ENCODE measurements around the gene SIGLEC1. TPM values are rescaled to one million over a fixed set of nuclear protein-coding genes. Genes with fewer than 3 reads are reported as not detected.
A peak's percentile ranks its signal among the peaks of the same experiment; 100 is the strongest.

SIGLEC1 gene
- total RNA-seq, 4 donors from 2014 or later: 0.60 to 3.5 (median 1.1) TPM

DNA sequence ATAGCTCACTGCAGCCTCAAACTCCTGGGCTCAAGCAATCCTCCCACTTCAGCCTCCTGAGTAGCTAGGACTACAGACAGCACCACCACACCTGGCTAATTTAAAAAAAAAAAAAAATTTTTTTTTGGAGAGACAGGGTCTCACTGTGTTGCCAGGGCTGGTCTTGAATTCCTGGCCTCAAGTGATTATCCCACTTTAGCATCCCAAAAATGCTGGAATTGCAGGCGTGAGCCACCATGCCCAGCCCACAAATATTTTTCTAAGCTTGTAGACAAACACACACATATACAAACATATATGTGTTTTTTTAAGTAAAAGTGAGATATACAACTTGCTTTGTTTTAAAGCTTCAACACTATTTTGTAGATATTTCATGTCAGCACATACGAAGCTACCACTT lies 30.9 kb upstream of the SIGLEC1 start:
- WGBS: 65% methylated on average over 2 of the region's 2 CpGs
- Histone ChIP-seq H3K27me3 (no peaks in the 10 kb centered on the region), H3K4me3 (no peak overlapping the region), H3K9me3 (no peaks in the 10 kb centered on the region), H3K27ac (no peak overlapping the region), H3K4me1 (peaks cover 8% of the 10 kb centered on the region), H3K36me3 (peaks cover 12% of the 10 kb centered on the region)
- no peak for DNase-seq (ENCODE audit: low spot score in 2 of 2)
- TF ChIP-seq, protein P1, sequence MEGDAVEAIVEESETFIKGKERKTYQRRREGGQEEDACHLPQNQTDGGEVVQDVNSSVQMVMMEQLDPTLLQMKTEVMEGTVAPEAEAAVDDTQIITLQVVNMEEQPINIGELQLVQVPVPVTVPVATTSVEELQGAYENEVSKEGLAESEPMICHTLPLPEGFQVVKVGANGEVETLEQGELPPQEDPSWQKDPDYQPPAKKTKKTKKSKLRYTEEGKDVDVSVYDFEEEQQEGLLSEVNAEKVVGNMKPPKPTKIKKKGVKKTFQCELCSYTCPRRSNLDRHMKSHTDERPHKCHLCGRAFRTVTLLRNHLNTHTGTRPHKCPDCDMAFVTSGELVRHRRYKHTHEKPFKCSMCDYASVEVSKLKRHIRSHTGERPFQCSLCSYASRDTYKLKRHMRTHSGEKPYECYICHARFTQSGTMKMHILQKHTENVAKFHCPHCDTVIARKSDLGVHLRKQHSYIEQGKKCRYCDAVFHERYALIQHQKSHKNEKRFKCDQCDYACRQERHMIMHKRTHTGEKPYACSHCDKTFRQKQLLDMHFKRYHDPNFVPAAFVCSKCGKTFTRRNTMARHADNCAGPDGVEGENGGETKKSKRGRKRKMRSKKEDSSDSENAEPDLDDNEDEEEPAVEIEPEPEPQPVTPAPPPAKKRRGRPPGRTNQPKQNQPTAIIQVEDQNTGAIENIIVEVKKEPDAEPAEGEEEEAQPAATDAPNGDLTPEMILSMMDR (IDR thresholded peaks at IDR 0.05): no peak
- no peak for TF ChIP-seq POLR2AphosphoS5 (IDR thresholded peaks at IDR 0.05)
- no peak for TF ChIP-seq POLR2A (IDR thresholded peaks at IDR 0.05)
- no peak for TF ChIP-seq EP300 (IDR thresholded peaks at IDR 0.05)

DNA sequence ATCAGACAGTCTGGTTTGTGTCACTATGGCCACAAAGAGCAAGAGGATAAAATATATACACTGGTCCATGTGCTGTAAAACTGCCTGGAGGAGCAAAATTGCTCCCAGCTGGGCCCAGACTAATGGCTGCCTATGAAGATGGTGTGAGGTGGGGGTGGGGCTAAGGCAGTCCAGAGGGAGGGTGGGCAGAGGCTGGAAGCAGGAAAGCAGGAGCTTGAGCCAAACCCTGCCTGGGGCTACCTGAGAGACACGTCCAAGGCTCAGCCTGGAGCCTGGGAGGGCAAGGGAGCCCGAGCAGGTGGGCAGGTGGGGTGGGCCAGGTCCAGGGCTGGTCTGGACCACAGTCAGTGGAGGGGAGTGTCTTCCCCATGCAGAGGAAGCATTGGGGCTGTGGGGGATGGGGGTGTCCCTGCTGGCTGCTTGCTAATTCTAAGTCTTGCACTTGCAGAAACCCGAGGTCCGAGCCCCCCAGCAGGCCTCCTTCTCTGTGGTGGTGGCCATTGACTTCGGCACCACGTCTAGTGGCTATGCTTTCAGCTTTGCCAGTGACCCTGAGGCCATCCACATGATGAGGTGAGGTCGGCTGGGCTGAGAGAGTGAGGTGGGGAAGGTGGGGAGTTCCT lies 29.5 kb upstream of the SIGLEC1 start:
- no peaks in the 10 kb centered on the region for H3K27me3 ChIP-seq
- H3K4me1 ChIP-seq: peaks cover 8% of the 10 kb centered on the region
- H3K9me3 ChIP-seq: no peaks in the 10 kb centered on the region
- no peak overlapping the region for H3K27ac ChIP-seq
- peaks cover 2% of the 10 kb centered on the region for H3K36me3 ChIP-seq
- WGBS: 58% methylated on average over 5 of the region's 7 CpGs
- TF ChIP-seq EP300 (IDR thresholded peaks at IDR 0.05) (no peak), POLR2A (IDR thresholded peaks at IDR 0.05) (no peak), POLR2AphosphoS5 (IDR thresholded peaks at IDR 0.05) (no peak)
- TF ChIP-seq, protein P1 (IDR thresholded peaks at IDR 0.05): no peak
- no peak for DNase-seq (ENCODE audit: low spot score in 2 of 2)
- no peak overlapping the region for H3K4me3 ChIP-seq

- Histone ChIP-seq H3K4me3 (no peak overlapping the region), H3K9me3 (no peaks in the 10 kb centered on the region), H3K36me3 (no peaks in the 10 kb centered on the region), H3K4me1 (peaks cover 8% of the 10 kb centered on the region), H3K27ac (no peak overlapping the region), H3K27me3 (no peaks in the 10 kb centered on the region)
- no peak for DNase-seq (ENCODE audit: low spot score in 2 of 2)
- 98% methylated on average over 4 of the region's 15 CpGs for WGBS
- no peak for TF ChIP-seq EP300 (IDR thresholded peaks at IDR 0.05)
- no peak for TF ChIP-seq POLR2A (IDR thresholded peaks at IDR 0.05)
- TF ChIP-seq, protein P1 (IDR thresholded peaks at IDR 0.05): no peak
- no peak for TF ChIP-seq POLR2AphosphoS5 (IDR thresholded peaks at IDR 0.05)
Measured at GRCh38 chr20:3740615-3741301, 28.4 kb upstream of the SIGLEC1 start.

DNA sequence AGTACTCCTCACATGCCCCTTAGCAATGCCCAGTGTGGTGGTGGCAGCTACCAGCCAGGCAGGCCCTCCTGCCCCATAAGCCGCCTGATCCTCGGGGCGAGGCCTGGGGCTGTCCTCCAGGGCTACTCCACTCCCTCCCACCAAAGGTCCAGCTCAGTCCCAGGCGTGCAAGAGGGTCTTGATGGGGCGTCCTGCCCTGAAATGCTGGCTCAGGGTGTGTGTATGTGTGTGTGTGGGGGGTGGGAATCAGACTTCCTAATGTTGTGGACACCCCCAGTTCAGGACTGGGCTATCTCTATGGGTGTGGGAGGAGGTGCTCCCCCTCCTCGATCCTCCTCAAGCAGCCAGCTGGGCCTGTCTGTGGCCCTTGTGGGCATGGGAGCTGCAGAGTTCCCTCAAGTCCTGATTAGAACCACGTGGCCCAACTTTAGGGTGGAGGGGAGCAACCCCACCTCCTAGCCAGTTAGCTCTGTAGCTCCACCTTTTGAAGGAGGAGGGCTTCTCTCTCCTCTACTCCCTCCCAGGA lies 27.6 kb upstream of the SIGLEC1 start:
- Histone ChIP-seq H3K27me3 (no peaks in the 10 kb centered on the region), H3K27ac (peak overlapping the region; percentile 28), H3K36me3 (no peaks in the 10 kb centered on the region), H3K4me1 (peaks cover 5% of the 10 kb centered on the region), H3K4me3 (no peak overlapping the region), H3K9me3 (no peaks in the 10 kb centered on the region)
- 64% methylated on average over 3 of the region's 7 CpGs for WGBS
- no peak for TF ChIP-seq POLR2A (IDR thresholded peaks at IDR 0.05)
- TF ChIP-seq, protein P1 (IDR thresholded peaks at IDR 0.05): no peak
- no peak for TF ChIP-seq EP300 (IDR thresholded peaks at IDR 0.05)
- TF ChIP-seq POLR2AphosphoS5 (IDR thresholded peaks at IDR 0.05): no peak
- no peak for DNase-seq (ENCODE audit: low spot score in 2 of 2)
